Measurements from ENCODE around the gene NFKBIZ.

- no peak for TF ChIP-seq POLR2AphosphoS5 (IDR thresholded peaks at IDR 0.05)
- no peak for TF ChIP-seq CTCF (IDR thresholded peaks at IDR 0.05)
Measured at GRCh38 chr3:101825904-101826445, 23.3 kb upstream of the NFKBIZ start.
